ENCODE measurements around the gene OR4A5.
"Not testable (repeated sequence)": the region's sequence is repeated elsewhere in the genome, so short reads cannot be mapped to it uniquely, and the experiment has no call there.

OR4A5 gene, protein sequence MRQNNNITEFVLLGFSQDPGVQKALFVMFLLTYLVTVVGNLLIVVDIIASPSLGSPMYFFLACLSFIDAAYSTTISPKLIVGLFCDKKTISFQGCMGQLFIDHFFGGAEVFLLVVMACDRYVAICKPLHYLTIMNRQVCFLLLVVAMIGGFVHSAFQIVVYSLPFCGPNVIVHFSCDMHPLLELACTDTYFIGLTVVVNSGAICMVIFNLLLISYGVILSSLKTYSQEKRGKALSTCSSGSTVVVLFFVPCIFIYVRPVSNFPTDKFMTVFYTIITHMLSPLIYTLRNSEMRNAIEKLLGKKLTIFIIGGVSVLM

DNA sequence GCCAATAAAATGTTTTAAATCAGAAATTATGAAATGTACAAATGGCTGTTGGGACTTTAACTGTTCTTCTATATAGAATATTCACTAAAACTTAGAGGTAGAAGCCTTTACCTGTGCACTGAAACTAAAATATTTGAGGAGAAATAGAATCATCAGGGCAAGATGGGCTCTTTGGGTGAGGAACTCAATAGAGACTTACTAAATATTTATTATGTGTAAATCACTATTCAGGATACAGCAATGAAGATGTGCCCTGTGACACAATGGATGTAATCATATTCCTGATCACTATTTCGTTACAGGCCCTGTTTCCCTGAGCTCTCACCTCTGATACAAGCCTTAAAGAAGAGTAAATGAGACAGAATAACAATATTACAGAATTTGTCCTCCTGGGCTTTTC lies at the start of gene OR4A5:
Gene OR4A5 (plus strand): TSS at position 301 of the 400 bp plus-strand sequence. CDS start 53 bp downstream, at position 354.
- DNase-seq (ENCODE audit: low read depth in 2 of 2): not testable (repeated sequence)

DNA sequence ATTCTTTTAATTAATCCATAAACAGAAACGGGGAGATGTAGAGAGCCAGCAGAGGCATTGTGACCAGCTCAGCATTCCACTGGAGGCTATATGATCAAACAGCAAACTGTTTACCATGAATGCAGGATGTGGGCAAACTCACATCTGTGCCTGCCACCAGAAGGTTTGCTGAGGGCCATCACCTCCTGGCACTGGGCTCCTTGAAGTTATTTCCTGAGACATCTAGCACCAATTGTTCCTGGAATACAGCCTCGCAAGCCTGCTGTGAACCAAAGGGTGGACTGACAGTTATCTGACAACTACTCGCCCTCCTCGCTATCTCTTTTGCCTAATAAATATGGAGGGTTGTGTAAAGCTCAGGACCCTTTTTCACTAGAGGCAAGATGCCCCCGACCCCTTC lies 13.5 kb downstream of the OR4A5 start:
- DNase-seq (ENCODE audit: low read depth in 2 of 2): not testable (repeated sequence)
